ENCODE data around the gene HAPSTR1. TPM values are rescaled to one million over a fixed set of nuclear protein-coding genes. Genes with fewer than 3 reads are reported as not detected.

Gene HAPSTR1
- polyA plus RNA-seq, 1 donor (not counting 4 experiments of a cell fraction or from before 2014, with no cell fraction given) = 46.5 TPM

- peaks cover 25 to 51% of the 10 kb centered on the region in 2 experiments for H3K36me3 ChIP-seq (ENCODE audit: control insufficient read depth in 2 of 2, extremely low read depth in 1 of 2, insufficient read depth in 2 of 2, low read length in 2 of 2)
- dilution Hi-C loops (cut with MboI; ENCODE audit: extremely low pct_ligation_motif_present, low sequenced_read_pairs) = loop anchor here (25.0 kb wide), 1 partner anchor 172 kb away; no protein-coding TSS in a partner anchor
These were observed 17.8 kb downstream of the HAPSTR1 start for GRCh38 chr16:9109255-9109654.

GRCh38 chr16:9112166-9112843 is 20.9 kb downstream of the HAPSTR1 start:
- dilution Hi-C loops (cut with MboI; ENCODE audit: extremely low pct_ligation_motif_present, low sequenced_read_pairs) = loop anchor here (25.0 kb wide), 1 partner anchor 175 kb away; no protein-coding TSS in a partner anchor
- Histone ChIP-seq H3K79me2 (ENCODE audit: control insufficient read depth, insufficient read depth, low read length) (peaks cover 97% of the 10 kb centered on the region), H3K27me3 (ENCODE audit: control insufficient read depth, extremely low read depth, insufficient read depth, low read length) (no peaks in the 10 kb centered on the region), H3K4me2 (ENCODE audit: control insufficient read depth, extremely low read depth, insufficient read depth, low read depth, low read length) (peak overlapping the region; percentile 17), H4K20me1 (ENCODE audit: control insufficient read depth, extremely low read depth, insufficient read depth, low read length) (peaks cover 45% of the 10 kb centered on the region), H3K27ac (ENCODE audit: control insufficient read depth, insufficient read depth, low read length) (no peak overlapping the region), H3K9ac (ENCODE audit: control insufficient read depth, extremely low read depth, insufficient read depth, low read length) (no peak overlapping the region), H3K4me3 (ENCODE audit: control insufficient read depth in 2 of 3, extremely low read depth in 1 of 3, insufficient read depth in 2 of 3, low read depth in 1 of 3, low read length in 3 of 3) (no peak overlapping the region), H3K4me1 (ENCODE audit: control insufficient read depth, extremely low read depth, insufficient read depth, low read length) (peaks cover 65% of the 10 kb centered on the region), H3K9me3 (ENCODE audit: control insufficient read depth, low read depth, low read length) (no peaks in the 10 kb centered on the region), H3K9me1 (ENCODE audit: control insufficient read depth, extremely low read depth, insufficient read depth, low read length) (peaks cover 9% of the 10 kb centered on the region), H2AFZ (ENCODE audit: control insufficient read depth, low read length) (no peak overlapping the region), H3K36me3 (ENCODE audit: control insufficient read depth in 2 of 2, extremely low read depth in 1 of 2, insufficient read depth in 2 of 2, low read length in 2 of 2) (peaks cover 22 to 47% of the 10 kb centered on the region in 2 experiments)
- no peak for TF ChIP-seq EZH2 (IDR thresholded peaks at IDR 0.05; ENCODE audit: low read length)
- TF ChIP-seq CTCF (optimal IDR thresholded peaks at IDR 0.05 in 1 of 3, IDR thresholded peaks at IDR 0.05 in 1 of 3, conservative IDR thresholded peaks at IDR 0.05 in 1 of 3; ENCODE audit: extremely low read depth in 1 of 3, insufficient read depth in 2 of 3, low read length in 3 of 3) = no peak
- no peak for DNase-seq (ENCODE audit: low read depth, low spot score)
- no peak for FAIRE-seq

More at GRCh38 chr16:9109255-9109654, 17.8 kb downstream of the HAPSTR1 start:
- no peak for DNase-seq (ENCODE audit: low read depth, low spot score)
- no peak overlapping the region for H2AFZ ChIP-seq (ENCODE audit: control insufficient read depth, low read length)
- no peaks in the 10 kb centered on the region for H3K9me3 ChIP-seq (ENCODE audit: control insufficient read depth, low read depth, low read length)
- no peak overlapping the region for H3K27ac ChIP-seq (ENCODE audit: control insufficient read depth, insufficient read depth, low read length)
- H3K4me1 ChIP-seq (ENCODE audit: control insufficient read depth, extremely low read depth, insufficient read depth, low read length) = peaks cover 55% of the 10 kb centered on the region
- H3K4me3 ChIP-seq (ENCODE audit: control insufficient read depth in 2 of 3, extremely low read depth in 1 of 3, insufficient read depth in 2 of 3, low read depth in 1 of 3, low read length in 3 of 3) = no peak overlapping the region
- H3K4me2 ChIP-seq (ENCODE audit: control insufficient read depth, extremely low read depth, insufficient read depth, low read depth, low read length) = peak overlapping the region; percentile 7
- FAIRE-seq = no peak
- H3K27me3 ChIP-seq (ENCODE audit: control insufficient read depth, extremely low read depth, insufficient read depth, low read length) = no peaks in the 10 kb centered on the region
- peaks cover 11% of the 10 kb centered on the region for H3K9me1 ChIP-seq (ENCODE audit: control insufficient read depth, extremely low read depth, insufficient read depth, low read length)
- TF ChIP-seq EZH2 (IDR thresholded peaks at IDR 0.05; ENCODE audit: low read length) = no peak
- no peak overlapping the region for H3K9ac ChIP-seq (ENCODE audit: control insufficient read depth, extremely low read depth, insufficient read depth, low read length)
- peaks cover 65% of the 10 kb centered on the region for H4K20me1 ChIP-seq (ENCODE audit: control insufficient read depth, extremely low read depth, insufficient read depth, low read length)
- peaks cover 100% of the 10 kb centered on the region for H3K79me2 ChIP-seq (ENCODE audit: control insufficient read depth, insufficient read depth, low read length)
